NB4 (cell line): Measurements from ENCODE around the gene C5.

Source experiments
- CTCF ChIP-seq: IDR thresholded peaks from one replicate; pipeline ENCODE4 v1.5.1; 2012; ENCODE audit warnings: low read depth, low read length
- MAX ChIP-seq: IDR thresholded peaks from 2 replicates; pipeline ENCODE4 v1.6.1; 2011; ENCODE audit warnings: low read depth, low read length
- POLR2A ChIP-seq: IDR thresholded peaks from 2 replicates; pipeline ENCODE4 v1.6.1; 2011; ENCODE audit warnings: mild to moderate bottlenecking; ENCODE audit not compliant: insufficient read length; ENCODE audit errors: extremely low read depth

GRCh38 chr9:120918931-120919842, 130.9 kb downstream of the C5 start:
- TF ChIP-seq CTCF = no peak
- TF ChIP-seq POLR2A = no peak
- TF ChIP-seq MAX = no peak
